Measurements from ENCODE around the gene ZSWIM1.
A peak's percentile ranks its signal among the peaks of the same experiment; 100 is the strongest.
"Not testable (repeated sequence)": the region's sequence is repeated elsewhere in the genome, so short reads cannot be mapped to it uniquely, and the experiment has no call there.

ZSWIM1 gene

GRCh38 chr20:45888681-45889080 lies 7.7 kb downstream of the ZSWIM1 start:
- no peak for DNase-seq (ENCODE audit: low read depth, low spot score)

DNA sequence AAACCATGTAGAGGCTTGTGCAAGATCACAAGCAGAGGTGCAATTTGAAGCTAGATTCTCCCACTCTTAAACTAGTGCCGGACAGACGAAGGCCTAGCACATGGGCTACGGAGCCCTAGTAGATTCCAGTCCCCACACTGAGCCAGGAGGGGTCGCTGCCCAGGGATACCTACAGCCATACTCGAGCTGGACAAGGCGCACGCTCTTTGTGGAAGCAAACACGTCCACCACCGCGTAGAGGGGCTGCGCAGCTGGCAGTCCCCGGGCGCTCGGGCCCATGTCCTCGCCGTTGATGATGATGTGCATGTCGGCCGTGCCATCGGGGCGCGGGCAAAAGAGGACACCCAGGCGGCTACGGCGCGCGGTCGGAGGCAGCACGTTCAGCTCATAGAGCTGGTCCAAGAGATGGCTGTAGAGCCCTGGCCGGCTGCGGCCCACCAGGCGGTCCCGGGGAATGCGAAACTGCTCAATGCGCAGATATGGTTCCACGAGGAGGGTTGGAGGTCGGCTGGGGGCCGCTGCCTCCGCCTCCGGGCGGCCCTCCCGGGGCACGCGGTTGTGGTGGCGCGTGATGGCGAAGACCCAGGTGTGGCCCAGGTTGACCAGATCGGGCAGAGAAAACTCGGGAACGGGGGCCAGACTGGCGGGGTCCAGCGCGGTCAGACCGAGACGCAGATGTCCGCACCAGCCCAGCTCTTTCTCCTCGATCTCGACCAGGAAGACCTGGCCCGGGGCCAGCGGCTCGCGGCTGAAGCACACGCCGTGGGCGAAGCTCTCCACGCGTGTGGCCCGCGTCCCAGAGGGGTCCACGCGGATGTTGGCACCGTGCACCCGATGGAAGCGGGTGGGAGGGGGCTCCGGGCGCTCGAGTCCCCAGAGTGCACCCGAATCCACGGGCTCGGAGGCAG lies 9.3 kb downstream of the ZSWIM1 start:
- peak; percentile 69 for DNase-seq (ENCODE audit: low read depth, low spot score)

DNA sequence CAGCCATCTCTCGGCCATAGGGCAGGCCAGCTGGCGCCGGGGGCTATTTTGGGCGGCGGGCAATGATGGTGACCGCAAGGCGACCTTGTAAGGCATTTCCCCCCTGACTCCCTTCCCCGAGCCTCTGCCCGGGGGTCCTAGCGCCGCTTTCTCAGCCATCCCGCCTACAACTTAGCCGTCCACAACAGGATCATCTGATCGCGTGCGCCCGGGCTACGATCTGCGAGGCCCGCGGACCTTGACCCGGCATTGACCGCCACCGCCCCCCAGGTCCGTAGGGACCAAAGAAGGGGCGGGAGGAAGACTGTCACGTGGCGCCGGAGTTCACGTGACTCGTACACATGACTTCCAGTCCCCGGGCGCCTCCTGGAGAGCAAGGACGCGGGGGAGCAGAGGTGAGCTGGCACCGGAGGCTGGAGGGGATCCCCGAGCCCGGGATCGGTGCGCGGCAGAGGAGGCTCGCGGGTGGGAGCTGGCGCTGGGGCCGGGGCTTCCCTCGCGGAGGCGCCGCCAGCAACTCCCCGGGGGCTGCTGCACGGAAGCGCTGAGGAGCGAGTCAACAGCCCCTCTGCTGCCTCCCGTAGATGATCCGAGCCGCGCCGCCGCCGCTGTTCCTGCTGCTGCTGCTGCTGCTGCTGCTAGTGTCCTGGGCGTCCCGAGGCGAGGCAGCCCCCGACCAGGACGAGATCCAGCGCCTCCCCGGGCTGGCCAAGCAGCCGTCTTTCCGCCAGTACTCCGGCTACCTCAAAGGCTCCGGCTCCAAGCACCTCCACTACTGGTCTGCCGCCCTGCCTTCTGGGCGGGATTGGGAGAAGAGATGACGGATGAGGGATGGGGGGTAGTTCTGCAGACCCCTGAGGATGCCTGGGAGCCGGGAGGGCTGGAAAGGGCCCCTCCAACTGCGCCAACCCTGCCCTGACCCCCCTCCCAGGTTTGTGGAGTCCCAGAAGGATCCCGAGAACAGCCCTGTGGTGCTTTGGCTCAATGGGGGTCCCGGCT lies 10.3 kb downstream of the ZSWIM1 start, which contains the start of the genes CTSA and NEURL2:
CTSA (plus strand) TSS at position 351 of the 999 bp plus-strand sequence; CDS start at position 585, 234 bp downstream.
NEURL2 (minus strand) TSS at position 224 of the 999 bp plus-strand sequence; CDS start at position 7, 217 bp downstream.
- DNase-seq (ENCODE audit: low read depth, low spot score), result peak; percentile 72

DNA sequence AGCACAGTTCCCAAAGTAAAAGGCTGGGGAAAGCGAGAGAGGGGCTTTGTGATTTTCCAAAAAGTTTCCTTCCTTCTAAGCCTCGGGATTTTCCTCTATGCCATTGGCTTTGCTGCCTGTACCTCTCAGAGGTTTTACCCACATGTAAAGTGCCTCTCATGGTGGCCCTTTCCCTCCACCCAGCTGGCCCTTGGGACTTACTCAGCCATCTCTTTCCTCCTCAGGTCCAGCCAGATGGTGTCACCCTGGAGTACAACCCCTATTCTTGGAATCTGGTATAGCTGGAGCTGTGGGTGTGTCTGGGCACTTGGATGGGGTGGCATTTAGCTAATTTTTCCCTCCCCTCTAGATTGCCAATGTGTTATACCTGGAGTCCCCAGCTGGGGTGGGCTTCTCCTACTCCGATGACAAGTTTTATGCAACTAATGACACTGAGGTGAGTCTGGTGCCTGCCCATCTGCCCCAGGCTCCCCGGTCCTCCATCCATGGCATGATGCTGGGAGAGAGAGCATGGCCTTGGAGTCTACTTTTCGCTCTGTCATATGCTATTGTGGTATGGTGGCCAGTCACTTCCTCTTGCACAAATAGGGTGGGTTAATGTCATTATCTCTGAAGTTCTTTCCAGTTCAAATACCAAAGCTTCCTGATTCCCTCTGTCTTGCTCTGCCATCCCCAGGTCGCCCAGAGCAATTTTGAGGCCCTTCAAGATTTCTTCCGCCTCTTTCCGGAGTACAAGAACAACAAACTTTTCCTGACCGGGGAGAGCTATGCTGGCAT lies 11.2 kb downstream of the ZSWIM1 start:
- no peak for DNase-seq (ENCODE audit: low read depth, low spot score)

GRCh38 chr20:45892828-45893500 lies 11.9 kb downstream of the ZSWIM1 start:
- DNase-seq (ENCODE audit: low read depth, low spot score), result no peak

DNA sequence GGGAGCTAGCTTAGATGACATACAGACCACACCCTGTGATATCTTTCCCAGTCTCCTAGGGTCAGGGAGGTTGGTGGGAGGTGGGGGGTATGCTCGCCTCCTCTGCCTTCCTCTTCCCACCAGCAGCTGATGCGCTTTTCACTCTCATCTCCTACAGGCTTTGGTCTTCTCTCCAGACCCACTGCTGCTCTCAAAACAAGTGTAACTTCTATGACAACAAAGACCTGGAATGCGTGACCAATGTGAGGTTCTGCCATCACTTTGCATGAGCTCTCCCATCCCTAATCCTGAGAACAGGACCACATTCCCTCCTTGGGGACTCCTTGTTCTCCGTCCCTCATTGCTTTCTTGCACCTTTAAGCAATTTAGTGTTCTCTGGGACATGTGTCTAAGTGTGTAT lies 12.8 kb downstream of the ZSWIM1 start:
- DNase-seq (ENCODE audit: low read depth, low spot score), result no peak

DNA sequence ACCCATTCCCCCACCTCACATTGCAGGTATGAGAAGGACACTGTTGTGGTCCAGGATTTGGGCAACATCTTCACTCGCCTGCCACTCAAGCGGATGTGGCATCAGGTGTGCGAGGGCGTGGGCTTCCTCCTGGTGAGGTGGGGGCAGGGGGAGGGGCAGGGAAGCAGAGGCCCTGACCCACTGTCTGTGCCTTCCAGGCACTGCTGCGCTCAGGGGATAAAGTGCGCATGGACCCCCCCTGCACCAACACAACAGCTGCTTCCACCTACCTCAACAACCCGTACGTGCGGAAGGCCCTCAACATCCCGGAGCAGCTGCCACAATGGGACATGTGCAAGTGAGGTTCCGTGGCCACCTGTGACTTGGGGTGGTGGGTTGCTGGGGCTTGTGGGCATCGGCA lies 13.8 kb downstream of the ZSWIM1 start:
- no peak for DNase-seq (ENCODE audit: low read depth, low spot score)

- DNase-seq (ENCODE audit: low read depth, low spot score), result no peak
Observed at GRCh38 chr20:45896641-45897161, 15.7 kb downstream of the ZSWIM1 start.

GRCh38 chr20:45897289-45897688 lies 16.3 kb downstream of the ZSWIM1 start:
- no peak for DNase-seq (ENCODE audit: low read depth, low spot score)

DNA sequence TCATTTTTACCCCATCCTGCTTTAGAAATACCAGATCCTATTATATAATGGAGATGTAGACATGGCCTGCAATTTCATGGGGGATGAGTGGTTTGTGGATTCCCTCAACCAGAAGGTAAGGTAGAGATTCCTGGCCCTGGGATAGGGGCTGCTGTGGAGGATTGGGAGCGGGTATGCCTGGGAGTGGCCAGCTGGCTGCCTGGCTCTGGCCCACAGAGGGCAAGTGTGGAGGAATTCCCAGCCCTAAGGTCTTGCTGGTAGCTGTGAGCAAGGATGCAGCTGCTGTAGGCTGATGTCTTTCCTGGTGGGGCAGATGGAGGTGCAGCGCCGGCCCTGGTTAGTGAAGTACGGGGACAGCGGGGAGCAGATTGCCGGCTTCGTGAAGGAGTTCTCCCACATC lies 16.7 kb downstream of the ZSWIM1 start:
- no peak for DNase-seq (ENCODE audit: low read depth, low spot score)

- DNase-seq (ENCODE audit: low read depth, low spot score), result no peak
Observed at GRCh38 chr20:45898285-45898684, 17.3 kb downstream of the ZSWIM1 start.

GRCh38 chr20:45899046-45899835 lies 18.2 kb downstream of the ZSWIM1 start:
- no peak for DNase-seq (ENCODE audit: low read depth, low spot score)

DNA sequence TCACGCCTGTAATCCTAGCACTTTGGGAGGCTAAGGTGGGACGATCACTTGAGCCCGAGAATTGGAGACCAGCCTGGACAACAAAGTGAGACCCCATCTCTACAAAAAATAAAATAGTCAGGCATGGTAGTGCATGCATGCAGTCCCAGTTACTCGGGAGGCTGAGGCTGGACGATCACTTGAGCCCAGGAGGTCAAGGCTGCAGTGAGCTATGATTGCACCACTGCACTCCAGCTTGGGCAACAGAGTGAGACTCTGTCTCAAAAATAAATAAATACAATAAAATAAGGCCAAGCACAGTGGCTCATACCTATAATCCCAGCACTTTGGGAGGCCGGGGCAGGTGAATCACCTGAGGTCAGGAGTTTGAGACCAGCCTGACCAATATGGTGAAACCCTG lies 20.3 kb downstream of the ZSWIM1 start:
- not testable (repeated sequence) for DNase-seq (ENCODE audit: low read depth, low spot score)

DNA sequence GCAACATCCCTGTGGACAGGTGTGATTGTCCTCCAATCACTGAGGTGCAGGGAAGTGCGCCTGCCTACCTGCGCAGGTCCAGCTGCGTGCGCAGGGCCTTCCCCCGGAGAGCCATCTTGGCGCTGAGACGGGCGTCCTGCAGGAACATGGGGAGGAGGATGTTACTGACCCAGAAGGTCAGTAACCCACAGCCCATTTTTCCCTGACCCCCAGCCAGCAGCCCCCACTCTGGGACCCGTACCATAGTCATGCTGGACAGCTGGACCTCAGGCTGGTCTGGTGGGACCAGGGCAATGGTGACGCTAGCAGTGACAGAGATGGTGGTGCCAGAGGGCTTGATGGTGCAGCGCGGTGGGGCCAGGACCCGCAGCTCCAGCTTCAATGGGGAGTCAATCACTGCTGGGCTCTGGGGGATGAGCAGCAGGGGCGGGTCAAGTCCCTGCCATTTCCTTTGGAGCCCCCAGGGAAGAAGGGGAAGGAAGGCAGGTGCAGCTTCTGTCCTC lies 21.2 kb downstream of the ZSWIM1 start:
- no peak for DNase-seq (ENCODE audit: low read depth, low spot score)

- DNase-seq (ENCODE audit: low read depth, low spot score), result no peak
Observed at GRCh38 chr20:45904583-45905504, 23.8 kb downstream of the ZSWIM1 start.

- no peak for DNase-seq (ENCODE audit: low read depth, low spot score)
Observed at GRCh38 chr20:45905505-45906079, 24.6 kb downstream of the ZSWIM1 start.

DNA sequence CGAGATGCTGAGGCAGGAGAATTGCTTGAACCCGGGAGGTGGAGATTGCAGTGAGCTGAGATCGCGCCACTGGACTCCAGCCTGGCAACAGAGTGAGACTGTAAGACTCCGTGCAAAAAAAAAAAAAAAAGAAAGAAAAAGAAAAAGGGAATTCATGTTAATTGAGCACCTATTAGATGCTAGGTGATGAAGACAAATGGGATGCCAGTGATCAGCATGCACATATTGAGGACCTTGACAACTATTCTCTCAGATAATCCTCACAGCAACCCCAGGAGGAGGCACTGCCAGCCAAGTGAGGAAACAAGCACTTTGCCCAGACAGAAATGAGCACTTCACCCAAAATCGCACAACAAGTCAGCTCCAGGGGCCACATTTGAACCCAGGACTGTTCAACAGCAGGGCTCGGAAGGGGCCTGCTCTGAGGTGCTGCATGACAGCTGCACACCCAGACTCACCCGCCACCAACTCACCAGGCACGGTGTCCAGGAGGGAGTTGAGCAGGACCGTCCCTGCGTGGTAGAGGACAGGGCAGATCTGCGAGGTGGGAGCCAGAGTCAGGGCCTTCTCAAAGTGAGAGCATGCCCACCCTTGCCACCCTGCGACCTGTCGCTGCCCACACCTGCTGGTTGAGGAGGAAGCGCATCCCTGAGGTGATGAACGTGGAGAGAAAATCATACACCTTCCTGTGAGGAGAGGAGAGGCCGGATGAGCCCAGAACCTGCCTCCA lies 26.4 kb downstream of the ZSWIM1 start:
- DNase-seq (ENCODE audit: low read depth, low spot score), result no peak

All from brain pericyte (primary cell).